Mononuclear cell (primary cell): ENCODE results near the gene CBX8. TPM values are rescaled to one million over a fixed set of nuclear protein-coding genes. Genes with fewer than 3 reads are reported as not detected.
"Not testable (repeated sequence)": the region's sequence is repeated elsewhere in the genome, so short reads cannot be mapped to it uniquely, and the experiment has no call there.

Source experiments
- H3K27me3 ChIP-seq: 2 replicates; pipeline ENCODE4 v1.6.0; 2011; ENCODE audit warnings: low read length, control low read depth; ENCODE audit not compliant: insufficient read depth
- H3K4me1 ChIP-seq: 2 replicates; pipeline ENCODE4 v1.5.1; 2011; ENCODE audit warnings: mild to moderate bottlenecking, low read length, control low read depth; ENCODE audit not compliant: insufficient read depth
- H3K4me3 ChIP-seq: 2 replicates; pipeline ENCODE4 v1.5.1; 2011; ENCODE audit warnings: mild to moderate bottlenecking, low read length, moderate library complexity
- H3K9me3 ChIP-seq: 2 replicates; pipeline ENCODE4 v1.5.1; 2011; ENCODE audit warnings: low read depth, mild to moderate bottlenecking, control low read depth, low read length
- total RNA-seq: library from RNA; depleted of rRNA; stranded (reverse); fragments of >200 nt; gene quantifications from one replicate; pipeline ENCODE4 v1.2.3, GENCODE V29; 2012

The CBX8 gene
- total RNA-seq, 1 donor, result 1.2 TPM

DNA sequence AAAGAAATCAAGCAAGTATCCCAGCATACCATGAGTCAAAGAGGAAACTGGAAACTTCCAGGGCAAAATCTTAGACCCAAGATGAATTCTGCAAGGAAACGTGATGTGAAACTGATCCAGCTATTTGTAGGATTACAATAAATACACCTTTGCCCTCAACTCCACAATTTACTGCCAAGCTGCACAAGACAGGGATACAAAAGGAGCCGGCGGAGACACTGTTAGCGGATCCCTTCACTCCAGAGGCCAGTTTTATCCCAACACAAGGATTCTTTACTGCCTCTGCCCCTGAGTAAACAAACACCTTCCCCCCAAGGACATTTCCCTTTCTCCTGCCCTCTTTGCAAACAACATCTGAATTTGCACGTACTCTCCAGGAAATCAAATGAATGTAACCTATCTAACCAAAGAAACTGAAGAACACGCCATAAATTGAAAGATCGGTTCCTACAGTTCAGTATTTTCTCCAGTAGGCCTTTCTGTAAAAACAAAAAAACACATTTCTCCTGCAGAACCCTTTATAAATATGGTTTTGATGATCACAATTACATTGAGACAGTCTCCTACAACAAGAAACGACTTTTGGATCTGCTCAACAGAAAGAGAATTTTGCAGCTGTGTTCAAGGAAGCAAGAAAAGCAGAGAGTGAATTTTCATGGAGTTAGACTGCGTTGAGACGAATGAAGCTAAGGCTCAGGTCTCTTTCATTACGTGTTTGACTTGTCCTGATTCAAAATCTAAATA, 20.3 kb downstream of the CBX8 start:
- Histone ChIP-seq H3K4me1 (peaks cover 18% of the 10 kb centered on the region), H3K9me3 (no peaks in the 10 kb centered on the region), H3K4me3 (no peak overlapping the region), H3K27me3 (peaks cover 55% of the 10 kb centered on the region)

DNA sequence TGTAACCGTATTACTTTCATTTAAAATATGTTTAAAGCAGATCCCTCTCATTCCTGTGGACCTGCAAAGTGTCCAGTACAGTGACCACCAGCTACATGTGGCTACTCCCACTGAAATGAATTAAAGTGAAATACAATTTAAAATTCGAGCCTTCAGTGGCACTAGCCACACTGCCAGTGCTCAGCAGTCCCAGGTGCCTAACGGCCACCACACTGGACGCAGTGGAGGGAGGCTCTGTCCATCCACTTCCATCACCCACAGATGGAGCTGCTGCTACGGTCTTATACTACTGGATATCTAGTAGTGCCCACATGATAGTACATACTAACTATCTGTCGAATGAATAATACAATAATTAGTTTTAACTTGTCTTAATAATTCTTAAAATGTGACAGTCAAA, 21.2 kb downstream of the CBX8 start:
- Histone ChIP-seq H3K4me3 (no peak overlapping the region), H3K4me1 (peaks cover 16% of the 10 kb centered on the region), H3K9me3 (no peaks in the 10 kb centered on the region), H3K27me3 (peaks cover 52% of the 10 kb centered on the region)

DNA sequence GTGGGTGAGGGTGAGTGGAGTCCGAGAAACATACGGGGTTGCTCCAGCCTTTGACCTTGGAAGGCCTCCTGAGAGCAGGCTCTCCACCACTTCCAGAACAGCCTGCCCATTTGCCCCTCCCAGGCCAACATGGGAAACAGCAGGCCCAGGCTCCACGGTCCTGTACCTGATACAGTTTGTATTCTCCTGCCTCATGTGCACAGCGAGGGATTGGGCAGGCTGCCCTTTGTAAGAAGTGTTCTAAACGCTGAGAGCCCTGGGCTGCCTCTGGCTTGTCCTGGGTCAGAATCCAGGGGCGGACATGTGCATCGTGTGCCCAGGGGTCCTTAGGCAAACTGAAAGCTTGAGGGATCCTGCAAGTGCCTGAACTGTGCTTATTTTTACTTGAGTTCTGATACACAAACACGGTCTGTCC, 22.3 kb downstream of the CBX8 start:
- H3K27me3 ChIP-seq, result peaks cover 45% of the 10 kb centered on the region
- H3K4me1 ChIP-seq, result peaks cover 16% of the 10 kb centered on the region
- no peaks in the 10 kb centered on the region for H3K9me3 ChIP-seq
- H3K4me3 ChIP-seq, result no peak overlapping the region

DNA sequence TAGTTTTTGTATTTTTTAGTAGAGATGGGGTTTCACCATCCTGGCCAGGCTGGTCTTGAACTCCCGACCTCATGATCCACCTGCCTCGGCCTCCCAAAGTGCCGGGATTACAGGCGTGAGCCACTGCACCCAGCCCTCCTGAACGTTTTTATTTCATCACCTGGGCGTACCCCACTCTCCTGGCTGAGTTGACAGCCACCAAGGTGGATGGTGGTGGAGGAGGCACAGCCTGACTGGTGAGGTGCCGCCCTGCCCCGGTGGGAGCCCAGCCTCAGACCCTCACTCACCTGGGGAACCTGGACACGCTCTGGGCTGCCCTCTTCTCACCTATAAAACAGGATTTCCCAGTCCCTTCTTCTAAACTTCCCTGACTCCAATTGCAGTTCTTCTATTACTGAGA, 24.2 kb downstream of the CBX8 start:
- not testable (repeated sequence) for H3K4me1 ChIP-seq, H3K4me3 ChIP-seq, H3K9me3 ChIP-seq
- peaks cover 34% of the 10 kb centered on the region for H3K27me3 ChIP-seq

DNA sequence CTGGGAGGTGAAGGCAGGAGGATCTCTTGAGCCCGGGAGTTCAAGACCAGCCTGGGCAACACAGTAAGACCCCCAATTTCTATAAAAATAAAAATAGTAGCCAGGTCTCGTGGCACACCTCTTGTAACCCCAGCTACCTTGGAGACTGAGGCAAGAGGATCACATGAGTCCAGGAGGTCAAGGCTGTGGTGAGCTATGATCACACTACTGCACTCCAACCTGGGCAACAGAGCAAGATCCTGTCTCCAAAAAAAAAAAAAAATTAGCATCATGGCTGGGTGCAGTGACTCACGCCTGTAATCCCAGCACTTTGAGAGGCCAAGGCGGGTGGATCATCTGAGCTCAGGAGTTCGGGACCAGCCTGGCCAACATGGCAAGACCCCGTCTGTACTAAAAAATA, 25.6 kb downstream of the CBX8 start:
- Histone ChIP-seq H3K27me3 (peaks cover 25% of the 10 kb centered on the region), H3K9me3 (no peaks in the 10 kb centered on the region), H3K4me3 (no peak overlapping the region), H3K4me1 (no peaks in the 10 kb centered on the region)

DNA sequence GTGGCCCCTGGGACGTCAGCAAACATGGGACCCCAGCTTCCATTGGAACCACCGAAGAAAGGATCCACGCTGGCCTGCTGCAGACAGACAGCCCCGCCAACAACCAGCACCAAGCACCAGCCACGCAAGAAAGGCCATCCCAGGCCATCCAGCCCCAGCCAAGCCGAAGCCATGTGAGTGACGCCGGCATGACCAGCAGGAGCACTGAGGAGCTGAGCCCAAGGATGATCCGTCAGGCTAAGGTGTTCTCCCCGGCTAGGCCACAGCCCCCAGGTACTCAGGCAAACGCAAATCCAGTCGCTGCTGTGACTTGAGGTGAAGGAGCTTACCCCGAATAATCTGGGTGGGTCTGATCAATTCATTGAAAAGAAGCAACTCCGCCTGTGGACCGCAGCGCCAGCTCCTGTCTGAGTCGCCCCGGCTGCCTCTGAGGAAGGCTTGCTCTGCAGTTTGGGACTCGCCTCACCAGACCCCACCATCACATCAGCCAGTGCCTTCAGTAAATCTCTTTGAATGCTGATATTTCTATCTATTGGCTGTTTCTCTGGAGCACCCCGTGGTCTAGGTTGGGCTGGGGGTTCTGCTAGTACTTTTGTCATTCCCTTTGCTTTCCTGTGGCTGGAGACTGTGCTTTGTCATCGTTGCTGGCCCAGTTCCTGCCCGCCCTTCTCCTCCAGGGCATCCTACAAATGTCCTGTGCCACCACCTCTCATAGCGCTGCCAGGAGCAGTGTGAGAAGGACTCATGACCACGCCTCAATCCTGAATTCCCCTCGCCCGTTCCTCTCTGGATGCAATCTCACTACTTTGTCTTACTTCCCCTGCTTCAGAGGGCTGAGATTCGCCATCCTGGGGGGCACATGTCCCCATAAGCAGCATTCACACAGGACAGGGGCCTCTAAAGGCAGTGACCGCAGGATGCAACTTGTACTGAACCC, 27.0 kb downstream of the CBX8 start:
- Histone ChIP-seq H3K4me1 (no peaks in the 10 kb centered on the region), H3K9me3 (no peaks in the 10 kb centered on the region), H3K27me3 (peaks cover 10% of the 10 kb centered on the region), H3K4me3 (no peak overlapping the region)

DNA sequence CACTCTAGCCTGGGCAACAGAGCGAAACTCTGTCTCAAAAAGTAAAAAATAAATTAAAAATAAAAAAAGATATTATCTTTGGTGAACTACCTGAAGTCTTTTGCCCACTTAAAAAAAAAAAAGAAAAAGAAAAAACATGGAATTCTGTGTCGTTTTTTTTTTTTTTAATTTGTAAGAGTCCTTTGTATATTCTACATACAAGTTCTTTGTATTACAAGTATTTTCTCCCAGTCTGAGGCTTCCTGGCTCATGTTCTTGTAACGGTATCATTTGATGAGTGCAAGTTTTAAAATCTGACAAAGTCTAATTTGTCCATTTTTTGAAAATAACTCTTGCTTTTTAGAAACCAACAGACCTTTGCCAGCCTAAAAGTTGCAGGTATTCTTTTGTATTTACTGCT, 31.2 kb downstream of the CBX8 start:
- Histone ChIP-seq H3K9me3 (no peaks in the 10 kb centered on the region), H3K27me3 (peaks cover 3% of the 10 kb centered on the region), H3K4me1 (no peaks in the 10 kb centered on the region), H3K4me3 (no peak overlapping the region)

DNA sequence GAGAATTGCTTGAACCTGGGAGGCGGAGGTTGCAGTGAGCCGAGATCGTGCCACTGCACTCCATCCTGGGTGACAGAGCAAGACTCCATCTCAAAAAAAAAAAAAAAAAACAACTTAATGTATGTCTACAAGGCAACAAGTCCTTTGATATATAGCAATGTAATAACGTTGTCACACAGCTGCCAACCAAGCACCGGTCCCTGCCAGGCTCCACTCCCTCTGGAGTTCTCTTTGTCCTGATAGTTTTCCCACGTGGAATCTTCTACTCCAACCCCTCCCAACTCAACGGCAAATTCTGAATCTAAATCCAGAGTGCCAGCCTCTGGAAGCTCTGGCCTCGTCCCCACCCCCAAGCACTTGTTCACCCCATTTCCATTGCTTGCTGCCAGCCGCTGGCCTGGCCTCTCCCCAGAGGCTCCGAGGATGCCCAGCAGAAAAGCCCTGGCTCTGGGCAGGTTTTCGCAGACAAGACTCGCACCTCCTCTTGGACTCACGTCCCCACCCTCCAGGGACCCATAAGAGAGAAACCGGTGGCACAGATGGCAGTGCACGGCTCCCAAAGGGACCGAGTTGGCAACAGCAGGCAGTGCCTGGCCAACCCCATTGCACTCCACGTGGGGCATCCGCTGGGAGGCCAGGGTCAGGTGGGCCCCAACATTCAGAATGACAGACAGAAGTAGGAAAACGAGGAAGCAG, 34.8 kb downstream of the CBX8 start:
- peaks cover 1% of the 10 kb centered on the region for H3K27me3 ChIP-seq
- no peak overlapping the region for H3K4me3 ChIP-seq
- H3K4me1 ChIP-seq, result no peaks in the 10 kb centered on the region
- no peaks in the 10 kb centered on the region for H3K9me3 ChIP-seq

DNA sequence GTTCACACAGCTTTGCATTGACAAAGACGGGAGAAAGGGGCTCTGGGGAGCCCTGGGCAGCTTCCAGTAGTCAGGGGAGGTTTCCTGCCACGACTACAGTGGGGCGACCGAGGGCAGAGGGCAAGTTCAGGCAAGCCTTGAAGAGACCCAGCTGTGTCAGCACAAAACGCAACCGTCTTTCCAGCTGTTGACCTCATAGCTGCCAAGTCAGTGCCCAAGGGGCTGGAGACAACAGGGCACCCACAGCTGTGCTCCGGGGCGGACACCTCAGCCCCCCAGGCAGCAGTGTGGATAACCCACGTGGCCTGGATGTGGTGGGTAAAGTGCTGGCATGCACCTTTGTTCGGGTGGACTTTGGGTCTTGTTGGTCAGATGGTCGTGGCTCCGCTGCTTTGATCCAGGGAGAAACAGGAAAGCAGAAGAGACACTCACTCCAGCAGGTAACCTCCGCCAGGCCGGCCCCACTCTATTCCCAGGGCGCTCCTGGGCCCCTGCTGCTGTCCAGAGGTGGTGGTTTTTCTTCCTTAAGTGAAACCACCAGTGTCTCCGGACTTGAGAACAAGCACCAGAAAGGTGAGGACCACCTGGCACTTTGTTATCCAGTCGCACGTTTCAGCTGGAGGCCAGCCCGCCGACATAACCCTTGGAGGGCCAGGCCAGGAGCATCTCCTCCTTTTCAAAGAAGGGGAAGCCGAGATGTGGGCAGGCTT, 36.5 kb downstream of the CBX8 start:
- Histone ChIP-seq H3K9me3 (no peaks in the 10 kb centered on the region), H3K4me1 (no peaks in the 10 kb centered on the region), H3K4me3 (no peak overlapping the region), H3K27me3 (no peaks in the 10 kb centered on the region)

DNA sequence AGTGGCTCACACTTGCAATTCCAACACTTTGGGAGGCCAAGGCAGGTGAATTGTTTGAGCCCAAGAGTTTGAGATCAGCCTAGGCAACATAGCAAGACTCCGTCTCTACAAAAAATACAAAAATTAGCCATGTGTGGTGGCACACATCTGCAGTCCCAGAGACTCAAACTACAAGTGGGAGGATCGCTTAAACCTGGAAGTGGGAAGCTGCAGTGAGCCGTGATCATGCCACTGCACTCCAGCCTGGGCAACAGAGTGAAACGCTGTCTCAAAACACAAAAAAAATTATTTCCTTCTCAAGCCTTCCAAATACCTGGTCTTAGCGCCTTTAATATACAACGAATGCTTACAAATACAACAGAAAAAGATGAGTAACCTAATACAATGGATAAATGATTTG, 38.6 kb downstream of the CBX8 start:
- Histone ChIP-seq H3K4me1 (no peaks in the 10 kb centered on the region), H3K9me3 (no peaks in the 10 kb centered on the region), H3K27me3 (peaks cover 3% of the 10 kb centered on the region), H3K4me3 (no peak overlapping the region)

DNA sequence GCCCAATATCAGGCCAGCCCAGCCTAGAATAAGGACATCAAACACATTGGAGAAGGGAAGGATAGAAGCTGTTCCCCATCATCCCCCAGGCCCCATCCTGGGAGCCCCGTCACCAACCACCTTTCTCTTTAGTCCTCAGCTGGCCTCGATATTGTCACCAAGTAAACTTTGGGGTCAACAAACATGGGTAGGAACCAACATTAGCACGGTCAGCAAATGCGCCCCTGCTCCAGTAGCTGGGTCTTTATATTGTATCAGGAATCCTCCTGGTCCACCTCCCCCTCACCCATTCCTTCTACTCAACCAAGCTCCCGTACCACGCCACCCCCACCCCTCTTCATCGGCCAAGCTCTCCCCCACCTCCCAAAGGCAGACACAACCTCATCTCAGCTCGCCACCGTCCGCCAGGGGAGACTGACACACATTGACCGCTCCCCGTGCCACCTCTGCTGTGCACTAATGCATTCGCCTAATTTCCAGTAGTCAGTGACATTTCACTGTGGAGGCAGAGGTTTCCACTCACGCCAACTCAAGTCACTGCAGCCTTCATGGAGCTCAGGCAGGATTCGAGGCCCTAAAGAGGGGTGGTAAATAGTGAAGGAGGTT, 39.6 kb downstream of the CBX8 start:
- peaks cover 4% of the 10 kb centered on the region for H3K27me3 ChIP-seq
- no peaks in the 10 kb centered on the region for H3K4me1 ChIP-seq
- H3K4me3 ChIP-seq, result no peak overlapping the region
- H3K9me3 ChIP-seq, result no peaks in the 10 kb centered on the region

DNA sequence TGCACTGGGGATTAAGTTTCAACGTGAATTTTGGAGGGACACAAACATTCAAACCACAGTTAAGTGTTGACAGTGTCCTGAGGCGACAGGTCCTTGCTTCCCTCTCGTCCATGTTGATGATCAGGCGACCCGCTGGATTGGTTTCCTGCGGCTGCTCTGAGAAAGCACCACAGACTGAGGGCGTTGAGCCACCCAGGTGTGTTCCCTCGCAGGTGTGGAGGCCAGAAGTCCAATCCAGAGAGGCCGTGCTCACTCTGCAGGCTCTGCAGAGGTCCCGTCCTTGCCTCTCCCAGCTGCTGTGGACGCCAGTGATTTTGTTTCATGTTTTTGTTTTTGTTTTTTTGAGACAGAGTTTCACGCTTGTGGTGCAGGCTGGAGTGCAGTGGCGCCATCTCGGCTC, 41.3 kb downstream of the CBX8 start:
- Histone ChIP-seq H3K4me1 (no peaks in the 10 kb centered on the region), H3K9me3 (no peaks in the 10 kb centered on the region), H3K4me3 (no peak overlapping the region), H3K27me3 (peaks cover 18% of the 10 kb centered on the region)

DNA sequence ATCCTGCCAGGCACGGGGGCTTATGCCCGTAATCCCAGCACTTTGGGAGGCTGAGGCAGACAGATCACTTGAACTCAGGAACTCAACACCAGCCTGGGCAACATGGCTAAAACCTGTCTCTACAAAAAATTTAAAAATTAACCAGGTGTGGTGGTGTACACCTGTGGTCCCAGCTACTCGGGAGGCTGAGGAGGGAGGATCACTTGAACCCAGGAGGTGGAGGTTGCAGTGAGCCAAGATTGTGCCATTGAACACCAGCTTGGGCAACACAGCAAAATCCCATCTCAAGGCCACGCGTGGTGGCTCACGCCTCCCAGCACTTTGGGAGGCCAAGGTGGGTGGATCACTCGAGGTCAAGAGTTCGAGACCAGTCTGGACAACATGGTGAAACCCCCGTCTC, 42.0 kb downstream of the CBX8 start:
- not testable (repeated sequence) for H3K9me3 ChIP-seq, H3K4me1 ChIP-seq, H3K4me3 ChIP-seq
- H3K27me3 ChIP-seq, result peaks cover 24% of the 10 kb centered on the region

DNA sequence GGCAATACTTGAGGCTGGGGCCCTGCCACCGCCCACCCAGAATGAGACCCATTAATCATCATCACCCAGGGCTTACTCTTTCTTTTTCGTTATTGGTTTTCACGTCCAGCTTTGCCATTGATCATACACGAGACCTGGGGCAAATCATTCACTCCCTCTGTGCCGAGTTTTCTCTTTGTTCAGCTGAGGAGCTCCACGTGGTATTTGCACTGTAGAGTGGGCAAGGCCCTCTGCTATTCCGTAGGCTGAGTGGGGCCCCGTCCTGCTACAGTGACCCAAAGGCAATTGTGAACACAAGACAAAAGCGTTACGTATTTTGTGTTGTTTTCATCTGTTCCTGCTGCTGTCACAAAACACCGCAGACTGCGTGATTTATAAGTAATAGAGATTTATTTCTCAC, 42.5 kb downstream of the CBX8 start:
- Histone ChIP-seq H3K9me3 (no peaks in the 10 kb centered on the region), H3K27me3 (peaks cover 30% of the 10 kb centered on the region), H3K4me3 (no peak overlapping the region), H3K4me1 (no peaks in the 10 kb centered on the region)
